ENCODE data around the gene MBTD1.
"Not testable (repeated sequence)": the region's sequence is repeated elsewhere in the genome, so short reads cannot be mapped to it uniquely, and the experiment has no call there.

MBTD1 gene

DNA sequence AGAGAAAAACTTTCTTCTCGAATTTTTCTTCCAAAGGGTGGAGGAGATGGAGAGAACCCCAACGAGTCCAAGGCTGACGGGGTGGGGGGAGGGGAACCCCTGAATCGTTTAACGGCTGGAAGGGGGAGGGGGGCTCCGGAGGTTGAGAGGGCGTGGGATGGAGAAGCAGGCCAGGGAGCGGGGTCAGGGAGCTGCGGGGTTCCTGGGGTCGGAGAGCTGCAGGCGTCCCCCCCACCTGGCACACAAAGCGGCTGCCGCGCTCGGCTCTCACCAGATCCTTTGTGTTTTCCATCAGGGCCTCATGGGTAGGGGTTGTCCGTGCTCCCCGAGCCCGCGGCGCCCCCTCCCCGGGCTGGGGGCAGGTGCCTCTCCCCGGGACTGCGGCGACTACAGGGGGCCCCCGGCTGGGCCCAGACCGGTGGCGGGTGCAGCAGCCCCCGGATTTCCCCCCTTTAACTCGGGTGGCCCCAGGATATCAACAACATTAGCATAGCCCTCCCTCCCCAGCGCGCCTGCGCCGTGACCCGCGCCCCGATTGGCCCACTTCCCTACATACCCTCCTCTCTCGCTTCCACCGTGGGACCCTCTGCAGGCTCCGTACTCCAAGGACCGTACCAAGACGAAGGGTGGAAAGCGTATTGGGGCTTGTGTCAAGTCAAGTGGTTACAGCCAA is at the start of gene MBTD1:
MBTD1 (minus strand) TSS at position 486 of the 673 bp plus-strand sequence. CDS start 34,888 bp downstream, outside the sequence.
- DNase-seq, result peak; percentile 97

DNA sequence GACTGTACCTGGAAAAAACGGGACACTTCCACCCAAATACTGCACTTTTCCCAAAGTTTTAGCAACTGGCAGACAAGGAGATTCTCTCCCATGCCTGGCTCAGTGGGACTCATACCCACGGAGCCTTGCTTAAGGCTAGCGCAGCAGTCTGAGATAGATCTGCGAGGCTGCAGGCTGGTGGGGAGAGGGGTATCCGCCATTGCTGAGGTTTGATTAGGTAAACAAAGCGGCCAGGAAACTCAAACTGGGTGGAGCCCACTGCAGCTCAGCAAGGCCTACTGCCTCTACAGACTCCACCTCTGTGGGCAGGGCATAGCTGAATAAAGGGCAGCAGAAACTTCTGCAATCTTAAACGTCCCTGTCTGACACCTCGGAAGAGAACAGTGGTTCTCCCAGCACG is 45.3 kb upstream of the MBTD1 start:
- DNase-seq, result no peak

DNA sequence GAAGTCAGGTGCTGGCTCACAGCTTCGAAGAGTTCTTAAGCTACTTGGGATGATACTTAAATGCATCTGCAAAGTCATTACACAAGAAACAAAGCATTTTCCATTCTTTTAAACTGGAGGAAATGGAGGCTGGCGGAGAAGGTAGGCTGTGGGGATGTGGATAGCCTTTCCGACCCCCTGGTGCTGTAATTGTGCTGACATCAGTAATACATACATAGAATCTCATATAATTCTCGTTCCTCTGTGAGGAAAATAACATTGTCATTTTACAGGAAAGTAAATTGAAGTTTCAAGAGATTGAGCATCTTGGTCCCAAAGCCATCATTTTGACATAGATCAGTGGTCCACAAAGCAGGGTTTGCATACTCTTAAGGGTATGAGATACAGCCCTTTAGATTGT is 40.0 kb upstream of the MBTD1 start:
- DNase-seq, result no peak

GRCh38 chr17:51298508-51299371 is 38.9 kb upstream of the MBTD1 start:
- DNase-seq, result peak; percentile 75

DNA sequence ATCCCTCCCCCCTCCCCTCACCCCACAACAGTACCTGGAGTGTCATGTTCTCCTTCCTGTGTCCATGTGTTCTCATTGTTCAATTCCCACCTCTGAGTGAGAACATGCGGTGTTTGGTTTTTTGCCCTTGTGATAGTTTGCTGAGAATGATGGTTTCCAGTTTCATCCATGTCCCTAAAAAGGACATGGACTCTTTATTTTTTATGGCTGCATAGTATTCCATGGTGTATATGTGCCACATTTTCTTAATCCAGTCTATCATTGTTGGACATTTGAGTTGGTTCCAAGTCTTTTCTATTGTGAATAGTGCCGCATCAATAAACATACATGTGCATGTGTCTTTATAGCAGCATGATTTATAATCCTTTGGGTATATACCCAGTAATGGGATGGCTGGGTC is 34.5 kb upstream of the MBTD1 start:
- not testable (repeated sequence) for DNase-seq

- DNase-seq, result no peak
Measured at GRCh38 chr17:51289696-51290111, 29.9 kb upstream of the MBTD1 start.

DNA sequence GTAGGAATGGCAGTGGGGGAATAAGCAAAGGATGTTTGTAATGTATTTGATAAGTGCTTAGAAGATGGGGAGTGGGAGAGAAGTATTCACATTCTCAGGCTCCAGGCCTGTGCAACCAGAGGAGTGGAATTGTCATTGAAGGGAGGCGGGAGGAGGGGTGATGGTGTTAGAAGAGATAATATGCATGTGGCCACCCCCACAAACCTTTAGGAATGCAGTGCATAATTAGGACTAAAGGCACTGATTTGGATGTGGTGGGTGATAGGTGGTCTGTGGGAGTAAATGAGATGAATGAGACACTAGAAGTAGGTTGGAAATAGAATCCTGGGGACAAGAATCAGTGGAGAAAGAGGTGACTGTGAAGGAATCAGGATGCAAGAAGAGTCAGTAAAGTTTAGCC is 27.6 kb upstream of the MBTD1 start:
- DNase-seq, result no peak

- no peak for DNase-seq
Measured at GRCh38 chr17:51279183-51279582, 19.3 kb upstream of the MBTD1 start.

DNA sequence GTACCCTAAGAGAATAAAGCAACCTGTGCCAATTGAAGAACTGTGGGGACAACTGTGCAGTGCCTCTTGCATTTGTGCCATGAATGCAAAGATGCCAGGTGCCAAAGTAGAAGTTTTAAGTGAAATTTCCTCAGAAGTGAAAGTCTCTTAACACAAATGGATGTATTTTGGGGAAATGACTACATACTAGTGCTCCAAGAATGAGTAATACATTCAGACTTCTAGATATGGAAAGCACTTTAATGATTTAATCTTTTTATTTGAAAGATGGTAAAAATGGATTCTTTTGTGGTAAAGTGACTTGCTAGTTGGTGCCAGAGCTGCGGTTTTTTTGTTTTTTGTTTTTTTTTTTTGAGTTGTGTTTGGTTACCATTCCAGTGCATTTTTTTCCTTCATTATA is 15.5 kb upstream of the MBTD1 start:
- no peak for DNase-seq

DNA sequence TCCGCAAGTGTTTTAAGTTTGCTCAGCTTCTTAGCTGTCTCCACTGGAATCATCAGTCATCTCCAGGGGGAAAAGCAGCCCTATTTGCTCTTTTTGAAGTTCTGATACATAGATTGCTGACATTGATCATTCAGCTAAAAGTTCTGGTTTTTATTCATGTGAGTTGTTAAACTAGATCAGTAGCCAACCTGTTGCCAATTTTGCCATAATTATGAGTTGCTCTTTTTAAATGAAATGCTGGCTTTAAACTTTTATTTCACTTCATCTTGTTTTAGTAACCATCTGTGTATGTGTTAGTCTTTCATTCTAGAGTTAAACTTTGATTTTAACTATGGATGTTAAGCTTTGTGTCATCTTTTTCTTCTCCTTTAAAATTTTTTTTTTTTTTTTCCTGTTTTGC is 13.0 kb upstream of the MBTD1 start:
- DNase-seq, result no peak

- no peak for DNase-seq
Measured at GRCh38 chr17:51270636-51271035, 10.8 kb upstream of the MBTD1 start.

DNA sequence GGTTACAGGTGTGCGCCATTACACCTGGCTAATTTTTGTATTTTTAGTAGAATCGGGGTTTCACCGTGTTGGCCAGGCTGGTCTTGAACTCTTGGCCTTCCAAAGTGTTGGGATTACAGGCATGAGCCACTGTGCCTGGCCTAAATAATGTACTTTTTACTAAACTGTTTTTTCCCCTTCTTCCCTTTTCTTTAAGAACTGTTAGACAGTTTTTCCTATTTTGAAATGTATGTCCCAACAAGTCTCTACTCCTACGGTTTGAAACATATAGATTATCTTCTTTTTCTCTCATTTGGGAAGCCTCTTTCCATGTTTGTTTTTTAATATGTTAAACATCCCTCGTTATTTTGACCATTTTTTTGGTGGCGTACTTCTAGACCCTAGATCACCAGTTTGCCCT is 10.1 kb upstream of the MBTD1 start:
- no peak for DNase-seq

GRCh38 chr17:51264466-51264865 is 4.6 kb upstream of the MBTD1 start:
- DNase-seq, result not testable (repeated sequence)

- DNase-seq, result no peak
Measured at GRCh38 chr17:51263006-51263405, 3.2 kb upstream of the MBTD1 start.

GRCh38 chr17:51261024-51261963 is 1.4 kb upstream of the MBTD1 start:
- DNase-seq, result peak; percentile 67

- DNase-seq, result peak; percentile 98
Measured at GRCh38 chr17:51260237-51261023, 581 bp upstream of the MBTD1 start, which contains the start of gene UTP18. Gene UTP18 (plus strand): TSS chr17:51260546. CDS start chr17:51260585, 39 bp downstream.

DNA sequence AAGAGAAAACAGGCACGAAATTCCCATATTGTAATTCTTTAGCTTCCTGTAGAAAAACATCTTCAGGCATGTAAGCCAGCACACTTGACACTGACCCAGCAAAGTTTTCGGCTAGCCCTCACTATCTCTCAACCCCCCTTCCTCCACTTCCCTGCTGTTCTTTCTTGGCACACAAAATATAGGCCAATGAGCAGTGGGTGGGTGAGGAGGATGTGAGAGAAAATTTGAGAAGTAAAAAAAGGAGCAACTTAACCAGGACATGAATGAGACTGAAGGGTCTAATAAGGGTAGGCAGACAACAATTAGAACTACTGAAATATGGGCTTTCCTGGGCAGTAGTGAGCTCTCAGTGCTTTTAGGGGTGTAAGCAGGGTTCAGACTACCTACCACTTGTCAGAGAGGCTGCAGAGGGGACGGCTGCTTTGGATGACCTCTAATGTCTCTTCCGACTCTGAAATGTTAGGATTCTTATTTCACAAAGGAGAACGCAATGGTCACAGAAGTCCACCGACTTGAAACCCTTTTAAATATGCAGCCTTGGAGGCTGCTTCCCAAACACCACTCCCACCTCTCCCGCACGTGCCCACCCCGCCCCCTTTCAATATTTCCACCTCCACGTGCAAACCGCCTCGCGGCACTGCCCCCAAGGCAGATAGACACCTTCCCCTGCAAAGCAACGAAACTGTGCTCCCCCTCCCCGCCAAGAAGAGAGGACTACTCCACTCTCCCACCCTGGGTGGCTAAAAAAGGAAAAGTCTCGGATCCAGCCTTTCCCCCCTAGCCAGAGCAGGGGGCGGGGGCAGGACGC is 889 bp downstream of the MBTD1 start:
- DNase-seq, result peak; percentile 58

DNA sequence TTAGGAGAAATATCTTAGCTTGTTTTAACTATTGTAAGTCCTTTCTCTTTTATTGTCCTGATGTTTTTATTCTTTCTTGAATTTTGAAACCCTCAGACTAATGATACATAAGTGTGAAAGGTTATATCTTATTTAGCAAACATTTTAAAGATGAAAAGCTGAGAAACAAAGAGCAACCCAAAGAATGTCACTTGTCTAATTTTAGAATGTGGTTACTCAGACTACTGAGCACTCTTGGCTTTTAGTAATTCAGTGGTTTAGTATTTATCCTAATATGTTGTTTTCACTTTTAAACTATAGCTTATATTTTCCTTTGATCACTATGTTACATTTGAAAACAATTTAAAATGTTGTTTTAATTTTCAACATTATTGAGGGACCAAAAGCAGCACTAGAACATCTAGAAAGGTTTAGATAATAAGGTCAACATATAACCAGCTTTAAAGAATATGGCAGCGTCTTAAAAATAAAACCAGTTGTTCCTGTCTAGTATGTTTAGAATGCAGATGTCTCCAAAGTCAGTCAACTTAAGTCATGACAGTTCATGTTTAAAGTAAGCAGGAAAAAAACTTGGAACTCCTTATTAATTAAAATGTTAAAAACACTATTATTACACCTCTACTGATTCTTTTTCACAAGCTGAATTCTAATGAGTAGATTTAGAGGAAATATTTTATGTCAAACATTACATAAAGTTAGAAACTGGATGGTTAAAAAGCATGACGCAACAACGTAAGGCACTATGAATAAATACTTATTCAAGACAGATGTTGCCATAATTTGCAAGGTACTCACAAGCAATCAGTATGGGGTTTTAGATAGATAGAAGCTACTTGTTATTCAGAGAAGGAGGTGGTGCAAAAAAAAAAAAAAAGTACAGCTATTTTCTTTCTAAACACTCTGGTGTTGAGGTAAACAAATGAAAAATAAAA is 2.4 kb downstream of the MBTD1 start:
- no peak for DNase-seq

DNA sequence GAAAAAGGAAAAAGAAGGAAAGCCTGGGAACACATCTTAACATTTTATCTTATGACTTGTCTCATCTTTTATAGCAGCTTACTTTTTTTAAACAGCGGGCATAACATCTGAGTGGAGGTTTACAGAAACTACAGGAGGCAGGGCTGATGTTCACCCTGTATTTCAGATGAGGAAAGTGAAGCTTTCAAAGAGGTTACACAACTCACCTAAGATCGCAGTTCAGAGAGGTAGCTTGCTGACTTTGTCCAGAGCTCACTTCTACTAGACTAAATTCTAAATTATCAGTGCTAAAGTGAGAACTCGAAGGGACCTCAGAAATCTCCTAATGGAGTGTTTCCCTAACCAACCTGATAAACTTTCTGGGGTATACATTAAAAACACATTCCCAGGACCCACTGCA is 3.7 kb downstream of the MBTD1 start:
- DNase-seq, result no peak

- no peak for DNase-seq
Measured at GRCh38 chr17:51255673-51256072, 4.2 kb downstream of the MBTD1 start.
